IMR-90 (cell line): Measurements from ENCODE around the gene CEP41. TPM values are rescaled to one million over a fixed set of nuclear protein-coding genes. Genes with fewer than 3 reads are reported as not detected.

Experiments
- ATAC-seq: fragments of 200-7000 bp; cut with Tn5 transposase; 2 replicates; pipeline ENCODE4 v1.9.1; 2020; ENCODE audit warnings: low read depth, mild to moderate bottlenecking, moderate library complexity
- BruUV-seq: library from RNA; stranded (reverse); fragments of 400-500 nt; replicated peaks from 2 replicates; lab custom pipeline; 2021; lab: Mats Ljungman, UMichigan
- CTCF ChIA-PET: fragments of 300-600 bp; formaldehyde crosslinking; extraction: SDS; loops from one replicate; lab custom pipeline; 2021; ENCODE audit warnings: antibody characterized with exemption; lab: Yijun Ruan, JAX
- POLR2A ChIA-PET: fragments of 300-600 bp; sonication (Branson Sonifier 250); formaldehyde crosslinking; loops from one replicate; lab custom pipeline; 2022; ENCODE audit warnings: antibody characterized with exemption; ENCODE audit not compliant: unreplicated experiment; lab: Charles Lee
- DNase-seq: peaks from one replicate; pipeline ENCODE4 v3.0.0; 2013
- H2AFZ ChIP-seq: replicated peaks from 2 replicates; pipeline ENCODE3; 2013; ENCODE audit warnings: low read length, mild to moderate bottlenecking; ENCODE audit not compliant: poor library complexity
- H2AK5ac ChIP-seq: 2 replicates; pipeline ENCODE4 v1.6.1; 2013; ENCODE audit warnings: low read depth, low read length, inconsistent platforms
- H2AK9ac ChIP-seq: replicated peaks from 2 replicates; pipeline ENCODE3; 2013; ENCODE audit warnings: mild to moderate bottlenecking, low read depth, low read length, moderate library complexity; ENCODE audit not compliant: poor library complexity
- H2BK120ac ChIP-seq: 2 replicates; pipeline ENCODE4 v1.6.1; 2013; ENCODE audit warnings: low read depth, low read length, inconsistent platforms
- H2BK15ac ChIP-seq: 3 replicates; pipeline ENCODE4 v1.6.1; 2013; ENCODE audit warnings: low read depth, low read length, inconsistent platforms
- H2BK20ac ChIP-seq: 2 replicates; pipeline ENCODE4 v1.6.1; 2013; ENCODE audit warnings: low read depth, mild to moderate bottlenecking, inconsistent platforms, low read length, moderate library complexity
- H2BK5ac ChIP-seq: 2 replicates; pipeline ENCODE4 v1.6.1; 2013; ENCODE audit warnings: mild to moderate bottlenecking, low read depth, low read length, inconsistent platforms; ENCODE audit not compliant: poor library complexity, severe bottlenecking
- H3K14ac ChIP-seq: replicated peaks from 2 replicates; pipeline ENCODE4 v1.6.1; 2013; ENCODE audit warnings: low read depth, low read length, inconsistent platforms
- H3K18ac ChIP-seq: 2 replicates; pipeline ENCODE4 v1.6.1; 2013; ENCODE audit warnings: low read depth, low read length, control low read depth
- H3K23ac ChIP-seq: 2 replicates; pipeline ENCODE4 v1.6.1; 2013; ENCODE audit warnings: low read depth, low read length, inconsistent platforms
- H3K27ac ChIP-seq: 2 replicates; pipeline ENCODE4 v1.5.1; 2013; ENCODE audit warnings: mild to moderate bottlenecking, control low read depth, low read length; ENCODE audit not compliant: insufficient read depth
- H3K27me3 ChIP-seq: 2 replicates; pipeline ENCODE4 v1.6.1; 2013; ENCODE audit warnings: low read length; ENCODE audit not compliant: control insufficient read depth, insufficient read depth
- H3K36me3 ChIP-seq: 2 replicates; pipeline ENCODE4 v1.6.1; 2013; ENCODE audit warnings: low read length, mixed read lengths; ENCODE audit not compliant: control insufficient read depth, insufficient read depth
- H3K4ac ChIP-seq: 2 replicates; pipeline ENCODE4 v1.6.1; 2013; ENCODE audit warnings: low read depth, low read length, inconsistent platforms
- H3K4me1 ChIP-seq: 2 replicates; pipeline ENCODE4 v1.6.1; 2013; ENCODE audit warnings: low read length, mixed read lengths; ENCODE audit not compliant: control insufficient read depth, insufficient read depth
- H3K4me2 ChIP-seq: 2 replicates; pipeline ENCODE4 v1.6.1; 2013; ENCODE audit warnings: low read depth, mild to moderate bottlenecking, control low read depth, low read length, moderate library complexity
- H3K4me3 ChIP-seq: 2 replicates; pipeline ENCODE4 v1.5.1; 2013; ENCODE audit warnings: low read depth, mild to moderate bottlenecking, control low read depth, low read length, moderate library complexity; ENCODE audit not compliant: insufficient read depth
- H3K56ac ChIP-seq: 2 replicates; pipeline ENCODE4 v1.6.1; 2013; ENCODE audit warnings: low read length, inconsistent platforms; ENCODE audit not compliant: insufficient read depth; ENCODE audit errors: extremely low read depth
- H3K79me1 ChIP-seq, 2 experiments: 2 replicates each; pipeline ENCODE4 v1.6.1; 2013; ENCODE audit warnings: low read length in 2 of 2, inconsistent platforms in 1 of 2, low read depth in 1 of 2
- H3K9ac ChIP-seq: 2 replicates; pipeline ENCODE4 v1.6.1; 2013; ENCODE audit warnings: low read depth, low read length, control low read depth
- H3K9me1 ChIP-seq: 2 replicates; pipeline ENCODE4 v1.6.1; 2013; ENCODE audit warnings: low read length, inconsistent platforms; ENCODE audit not compliant: insufficient read depth
- H3K9me3 ChIP-seq: 2 replicates; pipeline ENCODE4 v1.6.1; 2013; ENCODE audit warnings: low read length; ENCODE audit not compliant: control insufficient read depth, insufficient read depth
- H4K20me1 ChIP-seq: 2 replicates; pipeline ENCODE4 v1.6.1; 2013; ENCODE audit warnings: low read length, inconsistent platforms; ENCODE audit not compliant: insufficient read depth
- H4K5ac ChIP-seq: 2 replicates; pipeline ENCODE4 v1.6.1; 2013; ENCODE audit warnings: mild to moderate bottlenecking, low read depth, low read length, control low read depth
- H4K8ac ChIP-seq, 2 experiments: 2 replicates each; pipeline ENCODE4 v1.6.1; 2013; ENCODE audit warnings: low read depth in 2 of 2, low read length in 2 of 2, control low read depth in 1 of 2, inconsistent platforms in 1 of 2
- H4K91ac ChIP-seq: 2 replicates; pipeline ENCODE4 v1.6.1; 2013; ENCODE audit warnings: low read depth, low read length, inconsistent platforms; ENCODE audit not compliant: insufficient read depth
- BHLHE40 ChIP-seq: fragments of 150-350 bp; IDR thresholded peaks from 2 replicates; pipeline ENCODE4 v1.6.1; 2016; ENCODE audit warnings: mild to moderate bottlenecking, low read depth, low read length
- CEBPB ChIP-seq: IDR thresholded peaks from 2 replicates; pipeline ENCODE4 v1.6.1; 2012; ENCODE audit warnings: low read depth, low read length, improper control_type of control experiment
- CHD1 ChIP-seq: IDR thresholded peaks from 2 replicates; pipeline ENCODE4 v1.6.1; 2012; ENCODE audit warnings: low read depth, low read length, improper control_type of control experiment
- FOS ChIP-seq: fragments of 150-350 bp; IDR thresholded peaks from 2 replicates; pipeline ENCODE4 v1.6.1; 2016; ENCODE audit warnings: low read depth, low read length
- MAFK ChIP-seq: IDR thresholded peaks from 2 replicates; pipeline ENCODE4 v1.6.1; 2012; ENCODE audit warnings: low read depth, low read length, improper control_type of control experiment
- MAZ ChIP-seq: IDR thresholded peaks from 2 replicates; pipeline ENCODE4 v1.6.1; 2012; ENCODE audit warnings: low read depth, mild to moderate bottlenecking, low read length, improper control_type of control experiment, moderate library complexity, borderline replicate concordance
- MXI1 ChIP-seq: IDR thresholded peaks from 2 replicates; pipeline ENCODE4 v1.6.1; 2012; ENCODE audit warnings: low read depth, mild to moderate bottlenecking, low read length, moderate library complexity, borderline replicate concordance
- NFE2L2 ChIP-seq: fragments of 150-350 bp; IDR thresholded peaks from 2 replicates; pipeline ENCODE4 v1.6.1; 2016; ENCODE audit warnings: low read depth, mild to moderate bottlenecking, low read length
- POLR2A ChIP-seq: IDR thresholded peaks from 2 replicates; pipeline ENCODE4 v1.6.1; 2012; ENCODE audit warnings: mild to moderate bottlenecking, low read depth, low read length
- RAD21 ChIP-seq: IDR thresholded peaks from 2 replicates; pipeline ENCODE4 v1.6.1; 2012; ENCODE audit warnings: low read length, improper control_type of control experiment
- RFX5 ChIP-seq: IDR thresholded peaks from 2 replicates; pipeline ENCODE4 v1.8.0; 2012; ENCODE audit warnings: low read depth, mild to moderate bottlenecking, low read length, moderate library complexity
- SMC3 ChIP-seq: fragments of 150-350 bp; IDR thresholded peaks from 2 replicates; pipeline ENCODE4 v1.6.1; 2016; ENCODE audit warnings: low read depth, mild to moderate bottlenecking, antibody characterized with exemption, low read length, moderate library complexity
- WGBS, 2 experiments: methylation state at CpG; one replicate each; pipeline versions ENCODE4 v1.1.5 to v1.1.7; 2013; ENCODE audit warnings: missing lambda C conversion rate in 2 of 2; ENCODE audit not compliant: insufficient read length in 1 of 2; ENCODE audit errors: extremely low coverage in 2 of 2; 5-methylcytosine and 5-hydroxymethylcytosine counted together
- dilution Hi-C: fragments of 300-500 bp; cut with HindIII; formaldehyde crosslinking; loops from one replicate; pipeline ENCODE4 v1.14.3; 2018; ENCODE audit warnings: low sequenced_read_pairs; ENCODE audit not compliant: unreplicated experiment
- in situ Hi-C: fragments of 300-500 bp; cut with MboI; formaldehyde crosslinking; loops from 3 replicates; pipeline ENCODE4 v1.14.3; 2019; ENCODE audit warnings: low sequenced_read_pairs, inconsistent platforms, mixed read lengths
- intact Hi-C: fragments of 100-400 bp; cut with micrococcal nuclease; formaldehyde crosslinking; loops from 2 replicates; pipeline ENCODE4 v1.10.0; 2022
- polyA plus RNA-seq, 3 experiments: library from polyadenylated mRNA; depleted of rRNA; stranded (reverse); fragments of >200 nt; gene quantifications; 2 replicates each; pipeline ENCODE4 v1.2.3, GENCODE V29; 2012; ENCODE audit warnings: low replicate concordance in 1 of 3
- total RNA-seq: library from RNA; depleted of rRNA; stranded (reverse); fragments of >200 nt; gene quantifications from 2 replicates; pipeline ENCODE4 v1.2.3, GENCODE V29; 2012
- TF ChIP-seq, protein P1 (sequence below): fragments of 150-350 bp; IDR thresholded peaks from 2 replicates; pipeline ENCODE4 v1.6.1; 2017; ENCODE audit warnings: mild to moderate bottlenecking, antibody characterized with exemption, low read length, low read depth
- TF ChIP-seq, protein P2 (sequence below): fragments of 150-350 bp; IDR thresholded peaks from 2 replicates; pipeline ENCODE4 v1.6.1; 2016; ENCODE audit warnings: low read depth, mild to moderate bottlenecking, low read length, moderate library complexity, borderline replicate concordance
- TF ChIP-seq, protein P3 (sequence below): conservative IDR thresholded peaks from 2 replicates; pipeline ENCODE4 v1.5.1; 2012; ENCODE audit warnings: mild to moderate bottlenecking, low read depth, low read length, improper control_type of control experiment

Gene CEP41
- total and polyA plus RNA-seq, 2 of the 4 experiments (the other 2 are of a cell fraction): 12.2 to 21.9 TPM

DNA sequence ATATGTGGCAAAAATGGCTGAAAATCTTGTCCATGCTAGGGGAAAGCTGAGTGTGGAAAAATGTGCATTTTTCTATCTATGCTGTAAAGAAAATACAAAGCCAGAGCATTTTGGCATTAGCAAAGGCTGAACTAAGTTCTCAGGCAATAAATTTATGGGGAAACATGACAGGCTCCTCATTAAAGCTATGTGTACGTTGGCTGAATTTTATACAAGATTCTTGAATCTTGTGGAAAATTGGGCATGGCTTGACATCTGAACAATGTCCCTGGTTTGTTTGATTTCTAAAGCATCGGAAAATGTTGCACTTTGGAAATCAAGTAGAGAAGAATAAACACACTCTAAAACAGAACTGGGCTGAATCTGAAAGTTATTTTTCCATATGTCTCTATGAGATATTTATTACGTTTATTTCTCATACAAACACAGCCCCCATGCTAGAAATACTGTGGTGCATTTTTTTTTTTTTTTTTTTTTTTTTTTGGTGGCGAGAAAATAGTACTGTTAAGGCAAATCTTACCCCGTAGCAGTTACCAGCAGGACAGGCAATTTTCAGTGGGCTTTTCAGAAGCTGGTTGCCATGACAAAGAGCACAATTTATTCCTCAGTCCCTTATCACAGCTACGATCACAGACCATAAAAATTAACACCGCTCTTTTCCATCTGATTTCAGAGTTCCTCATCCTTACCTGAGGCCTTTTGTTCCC, 43.6 kb downstream of the CEP41 start:
- Histone ChIP-seq H3K27me3 (no peaks in the 10 kb centered on the region), H3K14ac (no peak overlapping the region), H2AFZ (no peak overlapping the region), H3K9ac (no peak overlapping the region), H4K8ac (peak overlapping the region in 1 of 2 experiments; percentile 39; a peak in 1 of 4 replicates), H3K18ac (no peak overlapping the region; the same call in 1 of the 2 replicates), H2AK5ac (no peak overlapping the region), H3K23ac (no peak overlapping the region), H2BK5ac (no peak overlapping the region), H2BK20ac (no peak overlapping the region), H4K91ac (no peak overlapping the region), H2BK120ac (no peak overlapping the region), H3K56ac (no peak overlapping the region), H4K20me1 (no peaks in the 10 kb centered on the region), H3K4me2 (no peak overlapping the region), H3K36me3 (peaks cover 4% of the 10 kb centered on the region), H3K4me3 (no peak overlapping the region), H3K79me1 (no peaks in the 10 kb centered on the region), H3K27ac (no peak overlapping the region), H3K9me3 (no peaks in the 10 kb centered on the region), H2AK9ac (no peak overlapping the region), H3K4me1 (peaks cover 15% of the 10 kb centered on the region), H3K9me1 (peaks cover 7% of the 10 kb centered on the region; the same call in 1 of the 2 replicates), H4K5ac (no peak overlapping the region), H2BK15ac (no peak overlapping the region), H3K4ac (no peak overlapping the region)
- in situ Hi-C loops: no loop called here
- ChIA-PET POLR2A (no interaction called here), CTCF (interaction anchor here (0.6 kb wide), 1 partner anchor 76 kb away, joined by 3 read pairs; no protein-coding TSS in a partner anchor)
- intact Hi-C loops: loop anchor here (10.0 kb wide), 1 partner anchor 322 kb away; the partner anchor contains the start of gene KLHDC10
- WGBS, 2 experiments: no CpG with 5 or more reads among the region's 7 CpGs
- dilution Hi-C loops: no loop called here
- BruUV-seq: no TSS peak
- DNase-seq (no peak), ATAC-seq (no peak)
- TF ChIP-seq CEBPB (no peak), NFE2L2 (no peak), RFX5 (no peak), MAZ (no peak), FOS (no peak), POLR2A (no peak), RAD21 (no peak), CHD1 (no peak), SMC3 (no peak), MAFK (no peak), BHLHE40 (no peak), MXI1 (no peak)
- TF ChIP-seq, protein P1, sequence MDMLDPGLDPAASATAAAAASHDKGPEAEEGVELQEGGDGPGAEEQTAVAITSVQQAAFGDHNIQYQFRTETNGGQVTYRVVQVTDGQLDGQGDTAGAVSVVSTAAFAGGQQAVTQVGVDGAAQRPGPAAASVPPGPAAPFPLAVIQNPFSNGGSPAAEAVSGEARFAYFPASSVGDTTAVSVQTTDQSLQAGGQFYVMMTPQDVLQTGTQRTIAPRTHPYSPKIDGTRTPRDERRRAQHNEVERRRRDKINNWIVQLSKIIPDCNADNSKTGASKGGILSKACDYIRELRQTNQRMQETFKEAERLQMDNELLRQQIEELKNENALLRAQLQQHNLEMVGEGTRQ: no peak
- TF ChIP-seq, protein P2, sequence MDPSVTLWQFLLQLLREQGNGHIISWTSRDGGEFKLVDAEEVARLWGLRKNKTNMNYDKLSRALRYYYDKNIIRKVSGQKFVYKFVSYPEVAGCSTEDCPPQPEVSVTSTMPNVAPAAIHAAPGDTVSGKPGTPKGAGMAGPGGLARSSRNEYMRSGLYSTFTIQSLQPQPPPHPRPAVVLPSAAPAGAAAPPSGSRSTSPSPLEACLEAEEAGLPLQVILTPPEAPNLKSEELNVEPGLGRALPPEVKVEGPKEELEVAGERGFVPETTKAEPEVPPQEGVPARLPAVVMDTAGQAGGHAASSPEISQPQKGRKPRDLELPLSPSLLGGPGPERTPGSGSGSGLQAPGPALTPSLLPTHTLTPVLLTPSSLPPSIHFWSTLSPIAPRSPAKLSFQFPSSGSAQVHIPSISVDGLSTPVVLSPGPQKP: no peak
- TF ChIP-seq, protein P3, sequence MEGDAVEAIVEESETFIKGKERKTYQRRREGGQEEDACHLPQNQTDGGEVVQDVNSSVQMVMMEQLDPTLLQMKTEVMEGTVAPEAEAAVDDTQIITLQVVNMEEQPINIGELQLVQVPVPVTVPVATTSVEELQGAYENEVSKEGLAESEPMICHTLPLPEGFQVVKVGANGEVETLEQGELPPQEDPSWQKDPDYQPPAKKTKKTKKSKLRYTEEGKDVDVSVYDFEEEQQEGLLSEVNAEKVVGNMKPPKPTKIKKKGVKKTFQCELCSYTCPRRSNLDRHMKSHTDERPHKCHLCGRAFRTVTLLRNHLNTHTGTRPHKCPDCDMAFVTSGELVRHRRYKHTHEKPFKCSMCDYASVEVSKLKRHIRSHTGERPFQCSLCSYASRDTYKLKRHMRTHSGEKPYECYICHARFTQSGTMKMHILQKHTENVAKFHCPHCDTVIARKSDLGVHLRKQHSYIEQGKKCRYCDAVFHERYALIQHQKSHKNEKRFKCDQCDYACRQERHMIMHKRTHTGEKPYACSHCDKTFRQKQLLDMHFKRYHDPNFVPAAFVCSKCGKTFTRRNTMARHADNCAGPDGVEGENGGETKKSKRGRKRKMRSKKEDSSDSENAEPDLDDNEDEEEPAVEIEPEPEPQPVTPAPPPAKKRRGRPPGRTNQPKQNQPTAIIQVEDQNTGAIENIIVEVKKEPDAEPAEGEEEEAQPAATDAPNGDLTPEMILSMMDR: no peak
